Heart right ventricle (tissue), 16 donors: Measurements from ENCODE around the gene GIPR. TPM values are rescaled to one million over a fixed set of nuclear protein-coding genes. Genes with fewer than 3 reads are reported as not detected.
A peak's percentile ranks its signal among the peaks of the same experiment; 100 is the strongest.

ENCODE experiments used
- ATAC-seq, 8 donors: fragments of 200-7000 bp; cut with Tn5 transposase; one replicate each; pipeline ENCODE4 v1.9.1; 2020; ENCODE audit warnings: mild to moderate bottlenecking in 8 of 8, moderate library complexity in 8 of 8, moderate number of reproducible peaks in 1 of 8
- DNase-seq, 2 donors: peaks; one replicate each; pipeline ENCODE4 v3.0.0-alpha.2; 2020
- H3K27ac ChIP-seq, 10 donors: fragments of 200-600 bp; sonication (generic) in 2 of 10; one replicate each; pipeline versions ENCODE4 v1.5.0 to v1.8.0; 2020 to 2022; ENCODE audit warnings: mild to moderate bottlenecking in 3 of 10
- H3K27me3 ChIP-seq, 7 donors: fragments of 200-600 bp; one replicate each; pipeline ENCODE4 v1.8.0; 2021 to 2022; ENCODE audit warnings: mild to moderate bottlenecking in 2 of 7
- H3K36me3 ChIP-seq, 9 donors: fragments of 200-600 bp; sonication (generic) in 1 of 9; one replicate each; pipeline versions ENCODE4 v1.5.0 to v1.8.0; 2020 to 2022; ENCODE audit warnings: mild to moderate bottlenecking in 2 of 9
- H3K4me1 ChIP-seq, 9 donors: fragments of 200-600 bp; sonication (generic) in 1 of 9; one replicate each; pipeline versions ENCODE4 v1.5.0 to v1.8.0; 2020 to 2022; ENCODE audit warnings: mild to moderate bottlenecking in 4 of 9
- H3K4me3 ChIP-seq, 10 donors: fragments of 200-600 bp; sonication (generic) in 2 of 10; one replicate each; pipeline versions ENCODE4 v1.5.0 to v1.8.0; 2020 to 2022; ENCODE audit warnings: mild to moderate bottlenecking in 7 of 10, moderate library complexity in 2 of 10
- H3K9me3 ChIP-seq, 11 donors: fragments of 200-600 bp in 10 of 11; sonication (generic) in 2 of 11; one replicate each; pipeline versions ENCODE4 v1.5.0 to v1.8.0; 2013 to 2022; ENCODE audit warnings: mild to moderate bottlenecking in 2 of 11, control low read depth in 1 of 11, moderate library complexity in 1 of 11
- WGBS, 2 donors: extraction: QIAGEN DNeasy Blood & Tissue Kit; methylation state at CpG; one replicate each; pipeline ENCODE4 v1.1.7; 2013; ENCODE audit warnings: inconsistent platforms in 1 of 2; 5-methylcytosine and 5-hydroxymethylcytosine counted together
- intact Hi-C, 10 donors: fragments of 100-400 bp; cut with DNase I; formaldehyde crosslinking; loops; one replicate each; pipeline versions ENCODE4 v1.11.1 to v1.14.2; 2022
- polyA plus RNA-seq, 2 donors: library from polyadenylated mRNA; stranded (reverse); fragments of 200-250 nt; gene quantifications; one replicate each; pipeline ENCODE4 v1.2.3, GENCODE V29; 2013
- total RNA-seq, 10 donors: library from RNA; stranded (reverse); fragmentation: NEBNext Ultra II Directional in 3 of 10; extraction: Animal tissue kit (Norgen Biotek cat#: 25700) in 3 of 10; gene quantifications; one replicate each; pipeline versions ENCODE4 v1.2.1 to v1.2.4, GENCODE V29; 2021 to 2023
- TF ChIP-seq, protein P1 (sequence below), 9 donors: fragments of 200-600 bp; sonication (generic) in 2 of 9; IDR thresholded peaks; one replicate each; pipeline versions ENCODE4 v1.5.0 to v1.8.0; 2021 to 2022; ENCODE audit warnings: antibody characterized with exemption in 9 of 9, mild to moderate bottlenecking in 5 of 9, moderate library complexity in 1 of 9
- donor health status: Arrhythmogenic right ventricular cardiomyopathy.
- donor health status: ischemic (EF 13 %, LVEDD 7.1; RV severe dilation, severe dysfunction).
- donor health status: healthy with polysubstance abuse.
- donor health status: DM: no; HTN: yes; CAD: no.
- donor health status: DM: no; HTN: no; CAD: no.
- donor health status: ischemic (EF 25% LVEDD 6.9; RV normal size, moderate dysfunction).
- donor health status: ischemic (EF 25% LVEDD 5.7; RV mildly dilated, moderate dysfunction).
- donor health status: healthy.
- donor health status: DM: yes; HTN: yes; CAD: no.
- donor health status: Ischemic cardiomyopathy.
- donor health status: ischemic (EF 35%, LVEDD 5.7; RV mildly dilated, moderate dysfunction).
- donor health status: nonischemic (EF 11% LVEDD 7.7; RV severe dilation, severe dysfunction).
- donor health status: DM: yes; HTN: yes; CAD: no.
- donor health status: PGD.
- donor health status: ischemic (EF 29% LVEDD 5.4; RV normal size, mild dysfunction).
- donor health status: nonischemic (EF 23%, LVEDD 6.1; RV moderate dilation, normal function).

The GIPR gene
- total and polyA plus RNA-seq, 12 donors: 2.4 to 16.6 (median 4.4) TPM

DNA sequence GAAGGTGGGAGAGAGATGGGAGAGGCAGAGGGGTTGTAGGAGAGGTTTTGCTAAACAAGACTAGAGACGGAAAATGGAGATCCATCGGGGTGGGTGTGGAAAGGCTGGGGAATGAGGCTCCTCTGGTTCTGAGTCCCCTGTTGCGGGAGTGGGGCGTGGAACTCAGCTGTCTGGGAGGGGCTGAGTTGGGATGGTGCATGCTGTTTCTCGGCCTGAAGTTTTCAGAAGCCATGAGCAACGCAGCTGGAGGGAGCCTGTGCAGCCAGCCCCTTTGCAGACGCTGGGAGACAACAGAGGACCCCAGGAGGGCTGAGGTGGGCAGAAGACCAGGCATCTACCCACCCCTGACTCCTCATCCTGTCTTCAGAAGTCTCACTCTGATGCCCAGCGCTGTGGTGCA, 7.4 kb upstream of the GIPR start:
- no peaks in the 10 kb centered on the region for H3K4me1 ChIP-seq
- ATAC-seq (peak in 1 of 8 donors; percentile 15), DNase-seq (no peak)

DNA sequence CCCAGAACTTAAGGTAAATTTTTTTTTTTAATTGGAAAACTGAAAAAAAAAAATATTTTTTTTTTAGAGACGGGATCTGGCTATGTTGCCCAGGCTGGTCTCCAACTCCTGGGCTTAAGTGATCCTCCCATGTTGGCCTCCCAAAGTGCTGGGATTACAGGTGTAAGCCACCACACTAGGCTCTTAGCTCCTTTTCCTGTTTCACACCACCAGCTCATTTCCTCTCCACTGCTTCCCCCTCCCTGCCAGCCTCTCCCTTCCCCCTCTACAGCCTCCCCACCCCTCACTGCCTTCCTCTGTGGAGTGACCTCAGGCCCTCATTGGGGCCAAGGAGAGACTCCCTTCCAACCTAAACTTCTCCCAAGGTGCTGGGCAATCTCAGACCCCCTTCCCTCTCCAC, 4.2 kb upstream of the GIPR start:
- intact Hi-C loops: no loop called here
- peaks cover 0 to 58% (median 38%) of the 10 kb centered on the region in 7 donors for H3K27me3 ChIP-seq
- TF ChIP-seq, protein P1, sequence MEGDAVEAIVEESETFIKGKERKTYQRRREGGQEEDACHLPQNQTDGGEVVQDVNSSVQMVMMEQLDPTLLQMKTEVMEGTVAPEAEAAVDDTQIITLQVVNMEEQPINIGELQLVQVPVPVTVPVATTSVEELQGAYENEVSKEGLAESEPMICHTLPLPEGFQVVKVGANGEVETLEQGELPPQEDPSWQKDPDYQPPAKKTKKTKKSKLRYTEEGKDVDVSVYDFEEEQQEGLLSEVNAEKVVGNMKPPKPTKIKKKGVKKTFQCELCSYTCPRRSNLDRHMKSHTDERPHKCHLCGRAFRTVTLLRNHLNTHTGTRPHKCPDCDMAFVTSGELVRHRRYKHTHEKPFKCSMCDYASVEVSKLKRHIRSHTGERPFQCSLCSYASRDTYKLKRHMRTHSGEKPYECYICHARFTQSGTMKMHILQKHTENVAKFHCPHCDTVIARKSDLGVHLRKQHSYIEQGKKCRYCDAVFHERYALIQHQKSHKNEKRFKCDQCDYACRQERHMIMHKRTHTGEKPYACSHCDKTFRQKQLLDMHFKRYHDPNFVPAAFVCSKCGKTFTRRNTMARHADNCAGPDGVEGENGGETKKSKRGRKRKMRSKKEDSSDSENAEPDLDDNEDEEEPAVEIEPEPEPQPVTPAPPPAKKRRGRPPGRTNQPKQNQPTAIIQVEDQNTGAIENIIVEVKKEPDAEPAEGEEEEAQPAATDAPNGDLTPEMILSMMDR (IDR thresholded peaks at IDR 0.05): no peak
- DNase-seq: no peak
- no peak for ATAC-seq
- H3K9me3 ChIP-seq: no peaks in the 10 kb centered on the region
- WGBS, 2 donors: 83 to 95% methylated on average over 1 of the region's 1 CpG
- no peak overlapping the region for H3K27ac ChIP-seq
- H3K4me1 ChIP-seq: peaks cover 0 to 15% (median 10%) of the 10 kb centered on the region in 9 donors
- no peak overlapping the region for H3K4me3 ChIP-seq
- H3K36me3 ChIP-seq: no peaks in the 10 kb centered on the region

More for the DNA sequence above, 7.4 kb upstream of the GIPR start:
- H3K9me3 ChIP-seq: no peaks in the 10 kb centered on the region
- H3K27me3 ChIP-seq: peaks cover 0 to 27% (median 16%) of the 10 kb centered on the region in 7 donors
- H3K4me3 ChIP-seq: no peak overlapping the region
- TF ChIP-seq, protein P1 (IDR thresholded peaks at IDR 0.05): no peak
- intact Hi-C loops: no loop called here
- H3K36me3 ChIP-seq: no peaks in the 10 kb centered on the region
- WGBS, 2 donors: 39 to 42% methylated on average over 8 of the region's 8 CpGs
- H3K27ac ChIP-seq: no peak overlapping the region

DNA sequence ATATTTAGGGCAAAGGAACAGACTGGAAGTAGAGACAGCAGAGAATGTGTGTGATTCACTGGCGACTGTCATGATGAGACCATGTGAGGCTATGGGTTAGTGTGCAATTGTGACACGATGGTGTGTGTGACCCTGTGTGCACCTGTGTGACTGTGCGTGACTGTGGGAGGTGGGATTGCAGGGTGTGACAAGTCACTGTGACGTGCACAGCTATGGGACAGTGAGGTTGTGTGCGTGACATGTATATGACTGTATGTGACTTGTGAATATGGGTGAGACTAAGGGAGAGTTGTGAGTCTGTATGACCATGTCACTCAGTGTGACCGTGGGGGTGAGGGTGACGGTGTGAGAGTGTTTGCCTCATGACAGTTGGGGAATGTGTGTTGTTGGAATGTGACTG, 3.4 kb upstream of the GIPR start:
- intact Hi-C loops: no loop called here
- TF ChIP-seq, protein P1 (IDR thresholded peaks at IDR 0.05): no peak
- Histone ChIP-seq H3K9me3 (no peaks in the 10 kb centered on the region), H3K27me3 (peaks cover 0 to 66% (median 44%) of the 10 kb centered on the region in 7 donors), H3K4me3 (no peak overlapping the region), H3K27ac (no peak overlapping the region), H3K4me1 (peaks cover 2 to 23% (median 18%) of the 10 kb centered on the region in 9 donors), H3K36me3 (no peaks in the 10 kb centered on the region)
- WGBS, 2 donors: 66 to 71% methylated on average over 7 of the region's 7 CpGs
- DNase-seq (no peak), ATAC-seq (no peak)

DNA sequence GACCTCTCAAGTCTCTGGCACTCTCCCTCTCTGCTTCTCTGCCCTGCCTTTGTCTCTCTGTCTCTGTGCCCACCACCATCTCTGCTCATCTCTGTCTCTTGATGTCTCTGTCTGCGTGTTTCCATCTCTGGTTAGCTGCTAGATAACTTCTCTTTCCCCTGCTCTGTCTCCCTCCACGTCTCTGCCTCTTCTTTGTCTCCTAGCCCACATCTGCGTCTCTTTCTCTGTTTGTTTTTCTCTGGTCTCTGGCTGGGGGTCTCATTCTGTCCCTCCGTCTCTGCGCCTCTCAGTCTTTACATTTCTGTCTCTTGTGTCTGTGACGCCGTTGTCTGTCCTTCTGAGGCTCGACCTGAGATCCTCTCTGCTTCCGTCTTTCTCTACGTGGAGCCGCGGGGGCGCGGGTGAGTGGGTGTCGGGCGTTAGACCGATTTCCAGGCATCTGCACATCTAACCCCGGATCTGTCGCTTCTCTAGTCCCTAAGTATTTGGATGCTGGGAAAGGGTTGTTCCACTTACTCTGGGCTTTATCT, 386 bp downstream of the GIPR start:
- Histone ChIP-seq H3K9me3 (no peaks in the 10 kb centered on the region), H3K36me3 (no peaks in the 10 kb centered on the region), H3K4me3 (peak overlapping the region; percentile 12 to 56 (median 50)), H3K4me1 (peaks cover 2 to 33% (median 20%) of the 10 kb centered on the region in 9 donors), H3K27ac (peak overlapping the region in 6 of 10 donors; percentile 19 to 60 (median 39)), H3K27me3 (peaks cover 0 to 82% (median 66%) of the 10 kb centered on the region in 7 donors)
- TF ChIP-seq, protein P1 (IDR thresholded peaks at IDR 0.05): no peak
- intact Hi-C loops: no loop called here
- DNase-seq (no peak), ATAC-seq (peak in 4 of 8 donors; percentile 5 to 35 (median 12))
- WGBS, 2 donors: 1% methylated on average over 19 of the region's 19 CpGs
